ENCODE measurements around the gene FBN1. TPM values are rescaled to one million over a fixed set of nuclear protein-coding genes. Genes with fewer than 3 reads are reported as not detected.

The FBN1 gene
- total and polyA plus RNA-seq, 2 donors = 6.3 to 19.5 TPM

DNA sequence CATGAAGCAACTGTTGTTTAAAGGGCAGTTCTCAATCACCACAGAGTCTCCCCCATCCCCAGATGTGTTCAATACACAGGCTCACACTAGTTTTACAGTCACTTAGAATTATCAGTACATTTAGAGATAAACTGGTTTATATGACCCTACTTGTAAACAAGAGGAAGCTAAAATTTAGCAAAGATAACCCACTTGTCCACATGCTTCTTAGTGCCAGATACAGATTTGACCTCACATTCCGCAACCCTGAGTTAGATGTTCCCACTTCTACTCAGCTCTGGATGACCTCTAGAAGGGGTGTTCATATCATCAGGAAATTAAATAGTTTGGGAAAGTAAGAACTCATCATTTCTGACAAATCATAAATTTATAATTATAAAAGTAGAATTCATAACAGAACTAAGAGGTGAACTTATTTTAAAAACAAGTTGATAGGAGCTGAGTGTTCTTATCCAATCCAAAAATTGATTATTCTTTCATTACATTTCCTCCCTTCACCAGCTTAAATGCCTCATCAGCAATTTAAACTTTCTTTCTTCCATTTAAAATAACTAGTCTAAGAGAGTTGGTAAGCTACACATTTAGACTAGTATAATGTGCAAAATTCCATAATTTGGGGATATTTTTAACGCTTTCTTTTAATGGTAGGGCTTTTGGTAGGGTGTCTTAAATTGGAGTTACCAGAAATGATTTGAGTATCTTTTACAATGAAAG lies 131.2 kb downstream of the FBN1 start:
- 98% methylated on average over 2 of the region's 2 CpGs for WGBS
- Histone ChIP-seq H3K36me3 (ENCODE audit: control insufficient read depth in 2 of 2, insufficient read depth in 2 of 2, low read length in 1 of 2) (no peaks in the 10 kb centered on the region), H3K4me1 (ENCODE audit: control insufficient read depth in 2 of 2, insufficient read depth in 2 of 2, low read length in 2 of 2) (no peaks in the 10 kb centered on the region)

DNA sequence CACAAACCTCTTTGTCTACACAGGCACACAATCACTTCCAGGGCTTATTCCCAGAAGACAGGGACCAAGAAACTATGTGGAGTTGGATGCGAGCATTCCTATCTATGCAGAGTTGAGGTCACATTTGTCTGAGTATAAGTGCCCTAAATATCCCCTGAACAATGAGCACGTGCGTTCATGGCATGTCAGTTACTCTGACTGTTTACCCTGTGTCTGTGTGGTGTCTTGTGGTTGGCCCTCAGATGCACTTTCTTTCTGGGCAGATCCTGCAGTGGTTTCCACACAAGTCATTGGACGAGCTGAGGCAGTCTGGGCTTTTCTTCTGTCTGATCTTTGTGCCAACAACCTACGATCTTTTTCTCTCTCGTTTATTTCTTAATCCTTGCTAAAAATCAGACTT lies 134.5 kb downstream of the FBN1 start:
- Histone ChIP-seq H3K27me3 (ENCODE audit: control insufficient read depth in 2 of 2, insufficient read depth in 1 of 2, low read length in 1 of 2) (no peaks in the 10 kb centered on the region), H3K27ac (ENCODE audit: low read depth in 1 of 2, low read length in 1 of 2) (no peak overlapping the region), H3K4me3 (ENCODE audit: low read length in 2 of 2) (no peak overlapping the region), H3K9me3 (ENCODE audit: control insufficient read depth in 2 of 2, insufficient read depth in 1 of 2, low read length in 1 of 2) (no peaks in the 10 kb centered on the region), H3K36me3 (ENCODE audit: control insufficient read depth in 2 of 2, insufficient read depth in 2 of 2, low read length in 1 of 2) (no peaks in the 10 kb centered on the region), H3K4me1 (ENCODE audit: control insufficient read depth in 2 of 2, insufficient read depth in 2 of 2, low read length in 2 of 2) (no peaks in the 10 kb centered on the region)
- 93% methylated on average over 6 of the region's 6 CpGs for WGBS
- DNase-seq (ENCODE audit: low read depth in 6 of 9, low spot score in 9 of 9) = peak in 1 of 9 donors; percentile 12

More for the DNA sequence above, 131.2 kb downstream of the FBN1 start:
- no peaks in the 10 kb centered on the region for H3K9me3 ChIP-seq (ENCODE audit: control insufficient read depth in 2 of 2, insufficient read depth in 1 of 2, low read length in 1 of 2)
- no peak overlapping the region for H3K4me3 ChIP-seq (ENCODE audit: low read length in 2 of 2)
- no peak overlapping the region for H3K27ac ChIP-seq (ENCODE audit: low read depth in 1 of 2, low read length in 1 of 2)
- no peak for DNase-seq (ENCODE audit: low read depth in 6 of 9, low spot score in 9 of 9)
- H3K27me3 ChIP-seq (ENCODE audit: control insufficient read depth in 2 of 2, insufficient read depth in 1 of 2, low read length in 1 of 2) = no peaks in the 10 kb centered on the region

DNA sequence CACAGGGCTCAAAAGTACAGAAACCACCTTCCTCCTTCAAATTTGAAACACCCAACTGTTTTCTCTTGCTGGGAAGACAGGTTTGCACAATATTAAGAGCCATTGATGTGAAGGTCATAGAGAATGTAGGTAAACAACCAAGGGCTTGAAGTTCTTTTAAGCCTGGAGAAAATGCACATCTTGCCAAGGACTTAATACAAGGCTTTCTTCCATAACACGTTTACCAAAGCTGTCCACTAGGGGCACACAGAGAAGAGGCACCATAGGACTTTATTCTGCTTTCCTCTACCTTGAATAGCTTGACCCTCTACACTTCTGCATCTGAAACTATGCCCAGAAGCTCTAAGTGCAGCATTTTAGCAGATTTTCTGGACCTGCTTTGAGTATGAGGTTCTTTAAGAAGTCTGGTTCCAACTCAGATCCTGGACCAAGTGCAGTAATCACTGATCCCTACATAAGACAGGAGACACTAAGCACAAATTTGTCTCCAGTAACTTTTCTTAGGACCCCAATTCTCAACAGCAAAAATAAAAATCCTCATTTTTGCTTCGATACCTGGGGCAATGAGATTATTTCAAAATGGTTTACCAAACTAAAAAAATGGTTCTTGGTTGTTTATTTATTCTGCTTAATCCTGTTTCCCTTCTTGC lies 138.0 kb downstream of the FBN1 start:
- no peaks in the 10 kb centered on the region for H3K36me3 ChIP-seq (ENCODE audit: control insufficient read depth in 2 of 2, insufficient read depth in 2 of 2, low read length in 1 of 2)
- DNase-seq (ENCODE audit: low read depth in 6 of 9, low spot score in 9 of 9) = peak in 6 of 9 donors; percentile 7 to 55 (median 16)
- no peaks in the 10 kb centered on the region for H3K27me3 ChIP-seq (ENCODE audit: control insufficient read depth in 2 of 2, insufficient read depth in 1 of 2, low read length in 1 of 2)
- H3K4me1 ChIP-seq (ENCODE audit: control insufficient read depth in 2 of 2, insufficient read depth in 2 of 2, low read length in 2 of 2) = no peaks in the 10 kb centered on the region
- WGBS = 54% methylated on average over 2 of the region's 2 CpGs
- H3K9me3 ChIP-seq (ENCODE audit: control insufficient read depth in 2 of 2, insufficient read depth in 1 of 2, low read length in 1 of 2) = no peaks in the 10 kb centered on the region
- H3K4me3 ChIP-seq (ENCODE audit: low read length in 2 of 2) = no peak overlapping the region
- H3K27ac ChIP-seq (ENCODE audit: low read depth in 1 of 2, low read length in 1 of 2) = no peak overlapping the region

DNA sequence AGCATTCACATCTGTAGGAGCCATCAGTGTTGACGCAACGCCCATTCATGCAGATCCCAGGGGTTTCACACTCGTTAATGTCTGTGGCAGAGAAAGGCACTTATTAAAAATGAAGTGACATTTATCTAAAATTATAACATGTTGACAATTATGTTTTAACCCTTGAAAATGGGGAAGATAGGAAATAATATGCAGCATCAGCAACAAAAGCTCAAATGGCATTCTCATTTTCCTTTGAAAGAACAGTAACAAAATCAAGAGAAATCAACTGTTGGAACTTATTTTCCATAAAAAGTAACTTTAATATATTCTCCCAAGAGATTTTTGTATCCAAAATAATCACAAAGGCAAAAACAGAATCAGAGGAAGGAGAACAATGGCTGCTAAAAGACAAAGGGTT lies 140.4 kb downstream of the FBN1 start:
- H3K27ac ChIP-seq (ENCODE audit: low read depth in 1 of 2, low read length in 1 of 2) = no peak overlapping the region
- no peaks in the 10 kb centered on the region for H3K27me3 ChIP-seq (ENCODE audit: control insufficient read depth in 2 of 2, insufficient read depth in 1 of 2, low read length in 1 of 2)
- WGBS = 94% methylated on average over 3 of the region's 3 CpGs
- no peak overlapping the region for H3K4me3 ChIP-seq (ENCODE audit: low read length in 2 of 2)
- DNase-seq (ENCODE audit: low read depth in 6 of 9, low spot score in 9 of 9) = no peak
- H3K9me3 ChIP-seq (ENCODE audit: control insufficient read depth in 2 of 2, insufficient read depth in 1 of 2, low read length in 1 of 2) = no peaks in the 10 kb centered on the region
- H3K36me3 ChIP-seq (ENCODE audit: control insufficient read depth in 2 of 2, insufficient read depth in 2 of 2, low read length in 1 of 2) = no peaks in the 10 kb centered on the region
- no peaks in the 10 kb centered on the region for H3K4me1 ChIP-seq (ENCODE audit: control insufficient read depth in 2 of 2, insufficient read depth in 2 of 2, low read length in 2 of 2)

DNA sequence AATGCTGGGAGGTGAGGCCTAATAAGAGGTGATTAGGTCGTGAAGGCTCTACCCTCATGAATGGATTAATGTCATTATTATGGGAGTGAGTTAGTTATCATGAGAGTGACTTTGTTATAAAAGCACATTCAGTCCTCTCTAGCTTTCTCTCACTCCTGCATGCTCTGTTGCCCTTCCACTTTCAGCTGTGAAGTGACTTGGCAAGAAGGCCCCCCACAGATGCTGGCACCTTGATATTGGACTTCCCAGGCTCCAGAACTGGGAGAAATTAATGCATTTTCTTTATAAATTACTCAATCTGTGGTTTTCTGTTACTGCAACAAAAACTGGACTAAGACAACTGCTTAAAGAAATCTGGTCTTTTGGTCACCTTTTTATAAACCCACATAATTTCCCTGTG lies 144.3 kb downstream of the FBN1 start:
- 100% methylated on average over 1 of the region's 1 CpG for WGBS
- no peaks in the 10 kb centered on the region for H3K9me3 ChIP-seq (ENCODE audit: control insufficient read depth in 2 of 2, insufficient read depth in 1 of 2, low read length in 1 of 2)
- H3K27ac ChIP-seq (ENCODE audit: low read depth in 1 of 2, low read length in 1 of 2) = no peak overlapping the region
- DNase-seq (ENCODE audit: low read depth in 6 of 9, low spot score in 9 of 9) = no peak
- H3K4me3 ChIP-seq (ENCODE audit: low read length in 2 of 2) = no peak overlapping the region
- no peaks in the 10 kb centered on the region for H3K36me3 ChIP-seq (ENCODE audit: control insufficient read depth in 2 of 2, insufficient read depth in 2 of 2, low read length in 1 of 2)
- H3K4me1 ChIP-seq (ENCODE audit: control insufficient read depth in 2 of 2, insufficient read depth in 2 of 2, low read length in 2 of 2) = no peaks in the 10 kb centered on the region
- H3K27me3 ChIP-seq (ENCODE audit: control insufficient read depth in 2 of 2, insufficient read depth in 1 of 2, low read length in 1 of 2) = no peaks in the 10 kb centered on the region

DNA sequence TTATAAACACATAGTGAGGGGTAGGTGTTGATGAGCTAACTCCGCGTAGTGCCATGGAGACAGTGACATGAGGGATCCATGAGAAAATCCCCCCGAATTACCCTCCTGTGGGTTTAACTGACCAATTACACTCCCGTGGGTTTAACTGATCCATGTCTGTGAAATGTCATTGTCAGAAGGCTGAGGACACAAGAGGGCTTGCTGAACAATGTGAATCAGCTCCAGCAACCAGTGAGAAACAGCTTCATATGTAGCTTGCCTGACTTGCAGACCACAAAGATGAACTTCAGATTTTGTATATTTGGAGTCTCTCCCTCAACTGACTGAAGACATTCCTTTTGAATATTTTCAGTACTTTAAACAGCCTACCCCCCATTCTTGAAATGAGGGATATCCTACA lies 144.9 kb downstream of the FBN1 start:
- H3K4me1 ChIP-seq (ENCODE audit: control insufficient read depth in 2 of 2, insufficient read depth in 2 of 2, low read length in 2 of 2) = no peaks in the 10 kb centered on the region
- H3K27ac ChIP-seq (ENCODE audit: low read depth in 1 of 2, low read length in 1 of 2) = no peak overlapping the region
- no peaks in the 10 kb centered on the region for H3K36me3 ChIP-seq (ENCODE audit: control insufficient read depth in 2 of 2, insufficient read depth in 2 of 2, low read length in 1 of 2)
- DNase-seq (ENCODE audit: low read depth in 6 of 9, low spot score in 9 of 9) = no peak
- H3K4me3 ChIP-seq (ENCODE audit: low read length in 2 of 2) = no peak overlapping the region
- WGBS = 98% methylated on average over 4 of the region's 4 CpGs
- H3K27me3 ChIP-seq (ENCODE audit: control insufficient read depth in 2 of 2, insufficient read depth in 1 of 2, low read length in 1 of 2) = no peaks in the 10 kb centered on the region
- H3K9me3 ChIP-seq (ENCODE audit: control insufficient read depth in 2 of 2, insufficient read depth in 1 of 2, low read length in 1 of 2) = no peaks in the 10 kb centered on the region

DNA sequence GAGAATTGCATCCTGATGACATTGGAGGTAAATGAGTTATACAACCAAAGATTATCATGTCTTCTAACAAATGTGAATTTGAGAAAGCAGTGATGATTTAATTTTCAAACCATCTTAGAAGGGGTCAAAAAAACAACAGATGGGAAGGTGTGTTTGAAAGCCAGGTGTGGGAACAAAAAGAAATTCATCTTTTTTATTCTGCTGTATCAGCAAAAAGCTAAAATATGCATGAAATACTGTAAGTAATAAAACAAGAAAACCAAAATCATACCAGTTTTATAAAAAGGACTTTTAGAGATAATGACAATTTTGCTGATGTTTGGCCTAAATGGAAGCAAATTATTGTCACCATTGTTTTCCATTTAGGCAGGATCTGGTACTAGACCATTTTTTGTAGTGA lies 145.5 kb downstream of the FBN1 start:
- no peaks in the 10 kb centered on the region for H3K36me3 ChIP-seq (ENCODE audit: control insufficient read depth in 2 of 2, insufficient read depth in 2 of 2, low read length in 1 of 2)

DNA sequence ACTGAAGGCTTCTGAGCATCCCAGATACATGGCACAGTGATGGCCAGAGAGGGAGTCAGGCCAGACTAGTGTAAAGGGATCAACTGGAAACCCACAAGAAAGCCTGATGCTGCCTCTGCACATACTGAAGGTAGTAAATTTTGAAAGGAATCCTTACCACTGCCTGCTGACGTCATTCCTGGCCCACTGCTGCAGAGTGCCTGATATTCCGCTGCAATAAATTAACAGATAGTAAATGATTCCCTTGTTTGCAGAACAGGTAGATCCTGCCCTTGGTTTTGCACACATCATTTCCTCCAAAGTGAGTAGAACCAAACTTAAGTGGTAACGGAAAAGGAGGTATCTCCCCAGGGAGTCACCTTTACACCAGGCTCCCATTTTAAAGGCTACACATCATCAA lies 146.7 kb downstream of the FBN1 start:
- Histone ChIP-seq H3K27ac (ENCODE audit: low read depth in 1 of 2, low read length in 1 of 2) (no peak overlapping the region), H3K4me1 (ENCODE audit: control insufficient read depth in 2 of 2, insufficient read depth in 2 of 2, low read length in 2 of 2) (no peaks in the 10 kb centered on the region), H3K36me3 (ENCODE audit: control insufficient read depth in 2 of 2, insufficient read depth in 2 of 2, low read length in 1 of 2) (no peaks in the 10 kb centered on the region), H3K27me3 (ENCODE audit: control insufficient read depth in 2 of 2, insufficient read depth in 1 of 2, low read length in 1 of 2) (no peaks in the 10 kb centered on the region), H3K4me3 (ENCODE audit: low read length in 2 of 2) (no peak overlapping the region), H3K9me3 (ENCODE audit: control insufficient read depth in 2 of 2, insufficient read depth in 1 of 2, low read length in 1 of 2) (no peaks in the 10 kb centered on the region)
- DNase-seq (ENCODE audit: low read depth in 6 of 9, low spot score in 9 of 9) = no peak
- 98% methylated on average over 3 of the region's 3 CpGs for WGBS

More for the DNA sequence above, 145.5 kb downstream of the FBN1 start:
- Histone ChIP-seq H3K27me3 (ENCODE audit: control insufficient read depth in 2 of 2, insufficient read depth in 1 of 2, low read length in 1 of 2) (no peaks in the 10 kb centered on the region), H3K4me3 (ENCODE audit: low read length in 2 of 2) (no peak overlapping the region), H3K4me1 (ENCODE audit: control insufficient read depth in 2 of 2, insufficient read depth in 2 of 2, low read length in 2 of 2) (no peaks in the 10 kb centered on the region), H3K9me3 (ENCODE audit: control insufficient read depth in 2 of 2, insufficient read depth in 1 of 2, low read length in 1 of 2) (no peaks in the 10 kb centered on the region), H3K27ac (ENCODE audit: low read depth in 1 of 2, low read length in 1 of 2) (no peak overlapping the region)
- no peak for DNase-seq (ENCODE audit: low read depth in 6 of 9, low spot score in 9 of 9)

DNA sequence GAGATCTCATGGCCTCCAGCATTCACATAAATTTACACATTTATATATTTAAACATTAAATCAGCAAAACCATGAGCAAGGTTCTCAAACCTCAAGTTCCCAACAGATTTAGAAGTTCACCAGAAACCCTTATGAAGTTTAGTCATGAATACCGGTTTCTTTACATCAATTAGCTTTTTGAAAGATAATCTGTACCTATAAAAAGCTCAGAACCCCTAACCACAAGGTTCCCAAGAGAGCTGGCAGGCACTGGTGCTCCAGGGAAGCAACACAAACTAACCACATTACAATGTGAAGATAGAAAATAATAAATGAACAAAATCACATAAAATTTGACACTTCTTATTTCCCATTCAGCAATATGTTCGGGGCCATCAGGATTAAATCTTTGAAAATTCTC lies 150.9 kb downstream of the FBN1 start:
- WGBS = 55% methylated on average over 2 of the region's 2 CpGs
- DNase-seq (ENCODE audit: low read depth in 6 of 9, low spot score in 9 of 9) = no peak

More for the DNA sequence above, 150.9 kb downstream of the FBN1 start:
- no peaks in the 10 kb centered on the region for H3K27me3 ChIP-seq (ENCODE audit: control insufficient read depth in 2 of 2, insufficient read depth in 1 of 2, low read length in 1 of 2)
- H3K9me3 ChIP-seq (ENCODE audit: control insufficient read depth in 2 of 2, insufficient read depth in 1 of 2, low read length in 1 of 2) = no peaks in the 10 kb centered on the region
- no peak overlapping the region for H3K27ac ChIP-seq (ENCODE audit: low read depth in 1 of 2, low read length in 1 of 2)
- H3K36me3 ChIP-seq (ENCODE audit: control insufficient read depth in 2 of 2, insufficient read depth in 2 of 2, low read length in 1 of 2) = no peaks in the 10 kb centered on the region
- no peak overlapping the region for H3K4me3 ChIP-seq (ENCODE audit: low read length in 2 of 2)
- H3K4me1 ChIP-seq (ENCODE audit: control insufficient read depth in 2 of 2, insufficient read depth in 2 of 2, low read length in 2 of 2) = no peaks in the 10 kb centered on the region

Data from thymus (tissue), 11 donors.